HFF-Myc (cell line): ENCODE measurements around the gene GRIA1.

Experiments
- DNase-seq: peaks from one replicate; pipeline ENCODE4 v3.0.0-alpha.2; 2011; ENCODE audit warnings: low read depth; ENCODE audit errors: extremely low read depth
- H3K4me3 ChIP-seq: replicated peaks from 2 replicates; pipeline ENCODE4 v1.5.1; 2011; ENCODE audit warnings: low read depth, mild to moderate bottlenecking, control low read depth, low read length
- CTCF ChIP-seq: IDR thresholded peaks from 2 replicates; pipeline ENCODE4 v1.5.1; 2012; ENCODE audit warnings: mild to moderate bottlenecking, low read depth, low read length, control low read depth; ENCODE audit errors: missing control alignments

Gene GRIA1

GRCh38 chr5:153572411-153573145 is 82.1 kb downstream of the GRIA1 start:
- no peak for DNase-seq
- no peak for TF ChIP-seq CTCF
- H3K4me3 ChIP-seq = no peak overlapping the region

- no peak overlapping the region for H3K4me3 ChIP-seq
- TF ChIP-seq CTCF = no peak
- no peak for DNase-seq
Measured at GRCh38 chr5:153573326-153574033, 83.0 kb downstream of the GRIA1 start.

GRCh38 chr5:153584126-153584959 is 93.9 kb downstream of the GRIA1 start:
- TF ChIP-seq CTCF = no peak
- peak; percentile 56 for DNase-seq
- no peak overlapping the region for H3K4me3 ChIP-seq

GRCh38 chr5:153584960-153585359 is 94.5 kb downstream of the GRIA1 start:
- no peak overlapping the region for H3K4me3 ChIP-seq
- DNase-seq = no peak
- TF ChIP-seq CTCF = no peak

GRCh38 chr5:153585622-153586277 is 95.3 kb downstream of the GRIA1 start:
- DNase-seq = no peak
- H3K4me3 ChIP-seq = no peak overlapping the region
- no peak for TF ChIP-seq CTCF

- DNase-seq = no peak
- TF ChIP-seq CTCF = no peak
- H3K4me3 ChIP-seq = no peak overlapping the region
Measured at GRCh38 chr5:153592081-153592480, 101.6 kb downstream of the GRIA1 start.
